Dedifferentiated amniotic fluid mesenchymal stem cell (primary cell): ENCODE data around the gene FAM193A.
A peak's percentile ranks its signal among the peaks of the same experiment; 100 is the strongest.
"Not testable (repeated sequence)": the region's sequence is repeated elsewhere in the genome, so short reads cannot be mapped to it uniquely, and the experiment has no call there.

Experiments used
- DNase-seq: peaks from one replicate; pipeline ENCODE4 v3.0.0-alpha.2; 2016; ENCODE audit errors: extremely low spot score

The FAM193A gene

GRCh38 chr4:2515830-2516550 is 20.5 kb upstream of the FAM193A start:
- no peak for DNase-seq

GRCh38 chr4:2516635-2517034 is 19.8 kb upstream of the FAM193A start:
- DNase-seq = no peak

- no peak for DNase-seq
Measured at GRCh38 chr4:2526559-2526958, 9.9 kb upstream of the FAM193A start.

GRCh38 chr4:2534904-2535375 is 1.5 kb upstream of the FAM193A start:
- no peak for DNase-seq

GRCh38 chr4:2535376-2536192 is 863 bp upstream of the FAM193A start:
- DNase-seq = peak; percentile 40

GRCh38 chr4:2537011-2537830 is 774 bp downstream of the FAM193A start:
- DNase-seq = no peak

- DNase-seq = not testable (repeated sequence)
Measured at GRCh38 chr4:2543580-2544191, 7.2 kb downstream of the FAM193A start.

- no peak for DNase-seq
Measured at GRCh38 chr4:2545321-2546013, 9.0 kb downstream of the FAM193A start.

GRCh38 chr4:2546286-2546823 is 9.9 kb downstream of the FAM193A start:
- DNase-seq = no peak

GRCh38 chr4:2546961-2547691 is 10.7 kb downstream of the FAM193A start:
- DNase-seq = not testable (repeated sequence)

- DNase-seq = no peak
Measured at GRCh38 chr4:2551118-2551517, 14.7 kb downstream of the FAM193A start.

GRCh38 chr4:2552806-2553205 is 16.4 kb downstream of the FAM193A start:
- DNase-seq = no peak

GRCh38 chr4:2558301-2558700 is 21.9 kb downstream of the FAM193A start:
- no peak for DNase-seq

- DNase-seq = no peak
Measured at GRCh38 chr4:2560167-2560566, 23.7 kb downstream of the FAM193A start.

GRCh38 chr4:2565533-2565932 is 29.1 kb downstream of the FAM193A start:
- DNase-seq = no peak

- DNase-seq = no peak
Measured at GRCh38 chr4:2570036-2570435, 33.6 kb downstream of the FAM193A start.

- no peak for DNase-seq
Measured at GRCh38 chr4:2570551-2571222, 34.2 kb downstream of the FAM193A start.

GRCh38 chr4:2572076-2572475 is 35.6 kb downstream of the FAM193A start:
- DNase-seq = no peak

- DNase-seq = no peak
Measured at GRCh38 chr4:2572866-2573265, 36.4 kb downstream of the FAM193A start.

GRCh38 chr4:2574009-2574408 is 37.6 kb downstream of the FAM193A start:
- no peak for DNase-seq
